ENCODE data around the gene DNAJB11.
A peak's percentile ranks its signal among the peaks of the same experiment; 100 is the strongest.

The DNAJB11 gene

GRCh38 chr3:186617036-186617946 is 46.8 kb downstream of the DNAJB11 start:
- peaks cover 23% of the 10 kb centered on the region for H3K4me1 Mint-ChIP-seq
- H3K4me3 Mint-ChIP-seq = peak overlapping the region; percentile 81 to 87
- ATAC-seq (peak; percentile 98), DNase-seq (peak; percentile 78 to 91)
- H3K9me3 Mint-ChIP-seq = no peaks in the 10 kb centered on the region
- peak overlapping the region; percentile 69 to 77 for H3K27ac Mint-ChIP-seq
- peaks cover 56% of the 10 kb centered on the region for H3K27me3 Mint-ChIP-seq

GRCh38 chr3:186618318-186618938 is 47.9 kb downstream of the DNAJB11 start:
- DNase-seq (no peak), ATAC-seq (no peak)

GRCh38 chr3:186619787-186620212 is 49.3 kb downstream of the DNAJB11 start:
- no peak overlapping the region for H3K27ac Mint-ChIP-seq
- peaks cover 20% of the 10 kb centered on the region for H3K4me1 Mint-ChIP-seq
- H3K9me3 Mint-ChIP-seq = no peaks in the 10 kb centered on the region
- no peak overlapping the region for H3K4me3 Mint-ChIP-seq
- DNase-seq = no peak
- H3K27me3 Mint-ChIP-seq = peaks cover 33% of the 10 kb centered on the region
- ATAC-seq = no peak

More at GRCh38 chr3:186618318-186618938, 47.9 kb downstream of the DNAJB11 start:
- Mint-ChIP-seq H3K4me3 (no peak overlapping the region), H3K27me3 (peaks cover 45% of the 10 kb centered on the region), H3K4me1 (peaks cover 23% of the 10 kb centered on the region), H3K9me3 (no peaks in the 10 kb centered on the region), H3K27ac (no peak overlapping the region)

- H3K27ac Mint-ChIP-seq = no peak overlapping the region
- H3K9me3 Mint-ChIP-seq = no peaks in the 10 kb centered on the region
- H3K27me3 Mint-ChIP-seq = peaks cover 27% of the 10 kb centered on the region
- ATAC-seq (no peak), DNase-seq (no peak)
- peaks cover 16% of the 10 kb centered on the region for H3K4me1 Mint-ChIP-seq
- no peak overlapping the region for H3K4me3 Mint-ChIP-seq
These were observed 49.9 kb downstream of the DNAJB11 start for GRCh38 chr3:186620213-186621092.

GRCh38 chr3:186621894-186622650 is 51.6 kb downstream of the DNAJB11 start:
- DNase-seq = no peak
- Mint-ChIP-seq H3K4me1 (peaks cover 6% of the 10 kb centered on the region), H3K27ac (no peak overlapping the region), H3K9me3 (no peaks in the 10 kb centered on the region), H3K4me3 (no peak overlapping the region), H3K27me3 (peaks cover 25% of the 10 kb centered on the region)
- no peak for ATAC-seq

GRCh38 chr3:186622651-186623310 is 52.3 kb downstream of the DNAJB11 start:
- H3K27me3 Mint-ChIP-seq = peaks cover 18% of the 10 kb centered on the region
- H3K9me3 Mint-ChIP-seq = no peaks in the 10 kb centered on the region
- no peak overlapping the region for H3K27ac Mint-ChIP-seq
- DNase-seq (no peak), ATAC-seq (no peak)
- no peaks in the 10 kb centered on the region for H3K4me1 Mint-ChIP-seq
- no peak overlapping the region for H3K4me3 Mint-ChIP-seq

- ATAC-seq = no peak
- peaks cover 7% of the 10 kb centered on the region for H3K27me3 Mint-ChIP-seq
These were observed 54.1 kb downstream of the DNAJB11 start for GRCh38 chr3:186624598-186624997.

GRCh38 chr3:186625600-186626042 is 55.1 kb downstream of the DNAJB11 start:
- H3K4me1 Mint-ChIP-seq = no peaks in the 10 kb centered on the region
- H3K27me3 Mint-ChIP-seq = peaks cover 3% of the 10 kb centered on the region

More at GRCh38 chr3:186624598-186624997, 54.1 kb downstream of the DNAJB11 start:
- Mint-ChIP-seq H3K9me3 (no peaks in the 10 kb centered on the region), H3K27ac (no peak overlapping the region), H3K4me1 (no peaks in the 10 kb centered on the region), H3K4me3 (no peak overlapping the region)
- no peak for DNase-seq

GRCh38 chr3:186626254-186626847 is 55.8 kb downstream of the DNAJB11 start:
- ATAC-seq (no peak), DNase-seq (no peak)
- Mint-ChIP-seq H3K9me3 (no peaks in the 10 kb centered on the region), H3K27ac (no peak overlapping the region), H3K4me3 (no peak overlapping the region), H3K27me3 (no peaks in the 10 kb centered on the region), H3K4me1 (no peaks in the 10 kb centered on the region)

More at GRCh38 chr3:186625600-186626042, 55.1 kb downstream of the DNAJB11 start:
- ATAC-seq (no peak), DNase-seq (no peak)
- Mint-ChIP-seq H3K4me3 (no peak overlapping the region), H3K9me3 (no peaks in the 10 kb centered on the region), H3K27ac (no peak overlapping the region)

GRCh38 chr3:186627852-186628414 is 57.4 kb downstream of the DNAJB11 start:
- H3K27ac Mint-ChIP-seq = no peak overlapping the region
- no peak for ATAC-seq
- DNase-seq = no peak
- H3K4me3 Mint-ChIP-seq = no peak overlapping the region
- H3K27me3 Mint-ChIP-seq = no peaks in the 10 kb centered on the region
- H3K9me3 Mint-ChIP-seq = no peaks in the 10 kb centered on the region
- no peaks in the 10 kb centered on the region for H3K4me1 Mint-ChIP-seq

- H3K4me1 Mint-ChIP-seq = no peaks in the 10 kb centered on the region
- H3K4me3 Mint-ChIP-seq = no peak overlapping the region
- no peak overlapping the region for H3K27ac Mint-ChIP-seq
- DNase-seq = no peak
- H3K9me3 Mint-ChIP-seq = no peaks in the 10 kb centered on the region
- no peaks in the 10 kb centered on the region for H3K27me3 Mint-ChIP-seq
- no peak for ATAC-seq
These were observed 58.2 kb downstream of the DNAJB11 start for GRCh38 chr3:186628756-186629155.

- H3K9me3 Mint-ChIP-seq = no peaks in the 10 kb centered on the region
- no peaks in the 10 kb centered on the region for H3K27me3 Mint-ChIP-seq
- no peaks in the 10 kb centered on the region for H3K4me1 Mint-ChIP-seq
- H3K4me3 Mint-ChIP-seq = no peak overlapping the region
- no peak overlapping the region for H3K27ac Mint-ChIP-seq
- DNase-seq (no peak), ATAC-seq (no peak)
These were observed 60.6 kb downstream of the DNAJB11 start for GRCh38 chr3:186630950-186631641.

- Mint-ChIP-seq H3K27ac (no peak overlapping the region), H3K4me1 (no peaks in the 10 kb centered on the region), H3K9me3 (no peaks in the 10 kb centered on the region), H3K4me3 (no peak overlapping the region), H3K27me3 (no peaks in the 10 kb centered on the region)
- ATAC-seq (no peak), DNase-seq (no peak)
These were observed 63.0 kb downstream of the DNAJB11 start for GRCh38 chr3:186633481-186633880.

All from stimulated activated naive CD8-positive, alpha-beta T cell treated with anti-CD3 and anti-CD28 coated beads, Interleukin-15, amount 100 ng/mL, for 72 hours (primary cell).